A549 (cell line): ENCODE results near the gene XPO6.

Source experiments
- CEBPB ChIP-seq, 2 experiments: fragments of >200 bp in 1 of 2; sonication (Bioruptor Twin) in 1 of 2; formaldehyde crosslinking in 1 of 2; IDR thresholded peaks; 2 replicates each; pipeline ENCODE4 v1.6.1; 2012 to 2016
- CHD4 ChIP-seq: fragments of 200-600 bp; sonication (generic); IDR thresholded peaks from 2 replicates; pipeline ENCODE4 v1.6.1; 2016; ENCODE audit warnings: antibody characterized with exemption, mild to moderate bottlenecking, borderline replicate concordance
- MYC ChIP-seq: IDR thresholded peaks from 2 replicates; pipeline ENCODE4 v1.6.1; 2012; ENCODE audit warnings: mild to moderate bottlenecking, inconsistent platforms, low read length, improper control_type of control experiment, borderline replicate concordance
- NFE2L2 ChIP-seq: fragments of 150-350 bp; conservative IDR thresholded peaks from 2 replicates; pipeline ENCODE4 v1.6.1; 2014; ENCODE audit warnings: low read length
- RFX5 ChIP-seq: fragments of 450-650 bp; IDR thresholded peaks from 2 replicates; pipeline ENCODE4 v1.7.1; 2014; ENCODE audit warnings: antibody characterized with exemption, mild to moderate bottlenecking, moderate library complexity
- TF ChIP-seq, protein P1 (sequence below): fragments of >200 bp; sonication (Bioruptor Twin); formaldehyde crosslinking; IDR thresholded peaks from 3 replicates; pipeline ENCODE4 v1.6.1; 2016
- TF ChIP-seq, protein P2 (sequence below): fragments of >200 bp; sonication (Bioruptor Twin); formaldehyde crosslinking; IDR thresholded peaks from 3 replicates; pipeline ENCODE4 v1.5.1; 2016

DNA sequence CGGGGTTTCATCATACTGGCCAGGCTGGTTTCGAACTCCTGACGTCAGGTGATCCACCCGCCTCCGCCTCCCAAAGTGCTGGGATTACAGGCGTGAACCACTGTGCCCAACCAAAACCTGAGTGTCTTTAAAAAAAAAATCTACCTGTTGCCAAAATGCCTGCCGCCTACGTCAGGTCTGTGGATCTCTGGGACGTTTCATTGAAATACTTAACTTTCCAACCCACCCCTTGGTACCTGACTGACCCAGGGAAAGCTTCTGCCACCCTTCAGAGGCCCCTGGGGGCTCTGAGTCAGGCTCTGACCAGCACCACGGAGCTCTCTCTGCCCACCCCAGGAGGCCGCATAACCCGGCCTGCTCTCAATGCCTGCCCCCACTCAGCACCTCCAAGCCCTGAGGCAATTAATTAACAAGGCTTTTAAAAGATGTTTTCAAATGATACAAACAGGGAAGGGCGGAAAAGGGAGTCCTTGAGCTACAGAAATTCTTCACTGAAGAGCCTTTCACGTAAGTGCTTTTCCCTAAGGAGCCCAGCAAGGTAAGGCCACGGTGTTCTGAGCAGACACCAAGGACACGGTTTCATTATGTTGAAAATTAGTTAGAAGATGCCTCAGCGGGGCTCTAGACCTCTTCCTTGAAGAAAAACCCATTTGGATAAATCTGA, 118.9 kb downstream of the XPO6 start:
- TF ChIP-seq NFE2L2, result no peak
- TF ChIP-seq, protein P1, sequence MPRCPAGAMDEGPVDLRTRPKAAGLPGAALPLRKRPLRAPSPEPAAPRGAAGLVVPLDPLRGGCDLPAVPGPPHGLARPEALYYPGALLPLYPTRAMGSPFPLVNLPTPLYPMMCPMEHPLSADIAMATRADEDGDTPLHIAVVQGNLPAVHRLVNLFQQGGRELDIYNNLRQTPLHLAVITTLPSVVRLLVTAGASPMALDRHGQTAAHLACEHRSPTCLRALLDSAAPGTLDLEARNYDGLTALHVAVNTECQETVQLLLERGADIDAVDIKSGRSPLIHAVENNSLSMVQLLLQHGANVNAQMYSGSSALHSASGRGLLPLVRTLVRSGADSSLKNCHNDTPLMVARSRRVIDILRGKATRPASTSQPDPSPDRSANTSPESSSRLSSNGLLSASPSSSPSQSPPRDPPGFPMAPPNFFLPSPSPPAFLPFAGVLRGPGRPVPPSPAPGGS, result no peak
- TF ChIP-seq, protein P2, sequence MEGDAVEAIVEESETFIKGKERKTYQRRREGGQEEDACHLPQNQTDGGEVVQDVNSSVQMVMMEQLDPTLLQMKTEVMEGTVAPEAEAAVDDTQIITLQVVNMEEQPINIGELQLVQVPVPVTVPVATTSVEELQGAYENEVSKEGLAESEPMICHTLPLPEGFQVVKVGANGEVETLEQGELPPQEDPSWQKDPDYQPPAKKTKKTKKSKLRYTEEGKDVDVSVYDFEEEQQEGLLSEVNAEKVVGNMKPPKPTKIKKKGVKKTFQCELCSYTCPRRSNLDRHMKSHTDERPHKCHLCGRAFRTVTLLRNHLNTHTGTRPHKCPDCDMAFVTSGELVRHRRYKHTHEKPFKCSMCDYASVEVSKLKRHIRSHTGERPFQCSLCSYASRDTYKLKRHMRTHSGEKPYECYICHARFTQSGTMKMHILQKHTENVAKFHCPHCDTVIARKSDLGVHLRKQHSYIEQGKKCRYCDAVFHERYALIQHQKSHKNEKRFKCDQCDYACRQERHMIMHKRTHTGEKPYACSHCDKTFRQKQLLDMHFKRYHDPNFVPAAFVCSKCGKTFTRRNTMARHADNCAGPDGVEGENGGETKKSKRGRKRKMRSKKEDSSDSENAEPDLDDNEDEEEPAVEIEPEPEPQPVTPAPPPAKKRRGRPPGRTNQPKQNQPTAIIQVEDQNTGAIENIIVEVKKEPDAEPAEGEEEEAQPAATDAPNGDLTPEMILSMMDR, result no peak
- no peak for TF ChIP-seq RFX5
- TF ChIP-seq CHD4, result no peak
- no peak for TF ChIP-seq CEBPB (IDR thresholded peaks at IDR 0.05)
- TF ChIP-seq MYC, result no peak
